B cell (primary cell): ENCODE results near the gene SYNGAP1. TPM values are rescaled to one million over a fixed set of nuclear protein-coding genes. Genes with fewer than 3 reads are reported as not detected.

Experiments
- ATAC-seq: fragments of 200-7000 bp; cut with Tn5 transposase; one replicate; pipeline ENCODE4 v1.10.0; 2021; ENCODE audit warnings: low read depth, mild to moderate bottlenecking, moderate number of reproducible peaks, moderate library complexity
- CTCF ChIA-PET: fragments of 350-600 bp; sonication (Branson Sonifier 250); formaldehyde crosslinking; loops from one replicate; lab custom pipeline; 2021; ENCODE audit warnings: antibody characterized with exemption, inconsistent platforms; lab: Charles Lee
- POLR2A ChIA-PET: fragments of 350-600 bp; sonication (Branson Sonifier 250); formaldehyde crosslinking; loops from one replicate; lab custom pipeline; 2021; ENCODE audit warnings: antibody characterized with exemption; lab: Charles Lee
- DNase-seq: peaks from one replicate; pipeline ENCODE4 v3.0.0; 2013
- H2AFZ ChIP-seq: 2 replicates; pipeline ENCODE4 v1.6.1; 2012; ENCODE audit warnings: mild to moderate bottlenecking, low read depth, low read length; ENCODE audit not compliant: insufficient read depth, poor library complexity, severe bottlenecking
- H3K27ac ChIP-seq, 2 donors: 1 replicate in 1 of 2; 2 replicates in 1 of 2; pipeline ENCODE4 v1.5.1; 2012 to 2013; ENCODE audit warnings: low read length in 2 of 2, mild to moderate bottlenecking in 2 of 2, moderate library complexity in 1 of 2
- H3K27me3 ChIP-seq, 4 experiments: fragments of 200-600 bp in 1 of 4; sonication (generic) in 1 of 4; replicated peaks in 1 of 4; 1 replicate in 2 of 4; 2 replicates in 2 of 4; pipeline versions ENCODE4 v1.6.1 to v1.7.0; 2013 to 2016; ENCODE audit warnings: low read length in 3 of 4, mild to moderate bottlenecking in 2 of 4, mixed read lengths in 1 of 4, moderate library complexity in 1 of 4; ENCODE audit not compliant: insufficient read depth in 4 of 4, control insufficient read depth in 3 of 4; ENCODE audit errors: control extremely low read depth in 1 of 4
- H3K36me3 ChIP-seq, 2 experiments: replicated peaks in 1 of 2; 1 replicate in 1 of 2; 2 replicates in 1 of 2; pipeline versions ENCODE4 v1.6.1 to v1.7.1; 2013; ENCODE audit warnings: low read length in 1 of 2; ENCODE audit not compliant: insufficient read depth in 2 of 2, control insufficient read depth in 1 of 2; ENCODE audit errors: control extremely low read depth in 1 of 2, extremely low read depth in 1 of 2
- H3K4me1 ChIP-seq, 2 donors: fragments of 200-600 bp in 1 of 2; sonication (generic) in 1 of 2; 1 replicate in 1 of 2; 2 replicates in 1 of 2; pipeline versions ENCODE4 v1.5.1 to v1.6.1; 2013 to 2017; ENCODE audit warnings: low read length in 2 of 2; ENCODE audit not compliant: control insufficient read depth in 2 of 2, insufficient read depth in 2 of 2
- H3K4me2 ChIP-seq: replicated peaks from 2 replicates; pipeline ENCODE3; 2012; ENCODE audit warnings: mild to moderate bottlenecking, low read depth, low read length; ENCODE audit not compliant: poor library complexity, severe bottlenecking
- H3K4me3 ChIP-seq, 5 experiments: fragments of 200-600 bp in 1 of 5; sonication (generic) in 1 of 5; 1 replicate in 3 of 5; 2 replicates in 2 of 5; pipeline versions ENCODE4 v1.5.1 to v1.7.0; 2011 to 2016; ENCODE audit warnings: low read length in 4 of 5, mild to moderate bottlenecking in 4 of 5, low read depth in 2 of 5, control low read depth in 1 of 5, moderate library complexity in 1 of 5; ENCODE audit not compliant: insufficient read depth in 1 of 5; ENCODE audit errors: control extremely low read depth in 1 of 5, extremely low read depth in 1 of 5
- H3K79me2 ChIP-seq: fragments of 200-600 bp; sonication (generic); one replicate; pipeline ENCODE4 v1.6.0; 2016; ENCODE audit warnings: low read length; ENCODE audit not compliant: control insufficient read depth, insufficient read depth
- H3K9ac ChIP-seq: fragments of 200-600 bp; sonication (generic); 2 replicates; pipeline ENCODE4 v1.6.1; 2017; ENCODE audit warnings: mild to moderate bottlenecking, low read length, moderate library complexity
- H3K9me3 ChIP-seq, 3 donors: one replicate each; pipeline versions ENCODE4 v1.6.1 to v1.7.1; 2013; ENCODE audit warnings: low read length in 2 of 3; ENCODE audit not compliant: control insufficient read depth in 2 of 3, insufficient read depth in 1 of 3; ENCODE audit errors: control extremely low read depth in 1 of 3
- H4K20me1 ChIP-seq: 2 replicates; pipeline ENCODE4 v1.6.0; 2012; ENCODE audit warnings: mild to moderate bottlenecking, low read length; ENCODE audit not compliant: insufficient read depth, control insufficient read depth, poor library complexity, severe bottlenecking
- H3K27ac Mint-ChIP-seq: one replicate; pipeline ENCODE4 v1.8.0; 2021; ENCODE audit warnings: mixed read lengths
- H3K27me3 Mint-ChIP-seq: one replicate; pipeline ENCODE4 v1.8.0; 2021; ENCODE audit warnings: mixed read lengths
- H3K4me1 Mint-ChIP-seq: one replicate; pipeline ENCODE4 v1.8.0; 2021; ENCODE audit warnings: mixed read lengths
- H3K4me3 Mint-ChIP-seq: one replicate; pipeline ENCODE4 v1.8.0; 2021; ENCODE audit warnings: mixed read lengths
- H3K9me3 Mint-ChIP-seq: one replicate; pipeline ENCODE4 v1.8.0; 2022; ENCODE audit warnings: mixed read lengths; ENCODE audit not compliant: insufficient read depth
- EZH2 ChIP-seq: IDR thresholded peaks from 2 replicates; pipeline ENCODE4 v1.6.1; 2012; ENCODE audit warnings: borderline replicate concordance, low read depth, mild to moderate bottlenecking, moderate library complexity, low read length; ENCODE audit not compliant: insufficient read depth, poor library complexity, severe bottlenecking
- WGBS: methylation state at CpG from one replicate; pipeline ENCODE4 v1.1.5; 2013; ENCODE audit warnings: missing lambda C conversion rate; ENCODE audit not compliant: insufficient coverage; 5-methylcytosine and 5-hydroxymethylcytosine counted together
- intact Hi-C: fragments of 100-400 bp; cut with micrococcal nuclease; formaldehyde crosslinking; loops from one replicate; pipeline ENCODE4 v1.10.0; 2022
- polyA plus RNA-seq: library from polyadenylated mRNA; depleted of rRNA; stranded (reverse); fragments of >200 nt; gene quantifications from 2 replicates; pipeline ENCODE4 v1.2.3, GENCODE V29; 2012
- total RNA-seq, 2 donors: library from RNA; stranded (reverse); fragments of 120-200 nt in 1 of 2; gene quantifications; 1 replicate in 1 of 2; 2 replicates in 1 of 2; pipeline versions ENCODE4 v1.2.3 to v1.2.4, GENCODE V29; 2013 to 2022
- TF ChIP-seq, protein P1 (sequence below): fragments of 200-600 bp; IDR thresholded peaks from one replicate; pipeline ENCODE4 v1.8.0; 2022; ENCODE audit warnings: antibody characterized with exemption, mild to moderate bottlenecking

Gene SYNGAP1
- total and polyA plus RNA-seq, 2 donors (not counting 1 experiment from before 2014, with no cell fraction given), result 18.6 to 43.0 TPM

DNA sequence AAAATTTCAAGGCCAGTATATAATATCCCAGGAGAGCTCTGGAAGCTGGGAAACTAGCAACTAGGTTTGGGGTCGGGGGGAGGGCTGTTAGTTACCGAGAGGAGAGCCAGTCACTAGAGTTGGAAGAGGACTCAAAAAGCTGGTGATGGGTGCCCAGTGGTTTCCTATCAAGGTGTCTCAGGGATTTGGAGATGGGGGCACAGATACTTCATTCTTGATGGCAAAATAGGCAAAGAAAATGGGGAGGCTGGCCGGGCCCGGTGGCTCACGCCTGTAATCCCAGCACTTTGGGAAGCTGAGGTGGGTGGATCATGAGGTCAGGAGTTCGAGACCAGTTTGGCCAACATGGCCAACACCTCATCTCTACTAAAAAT lies 8.2 kb upstream of the SYNGAP1 start:
- Mint-ChIP-seq H3K27ac (peak overlapping the region; percentile 89), H3K9me3 (no peaks in the 10 kb centered on the region), H3K27me3 (no peaks in the 10 kb centered on the region), H3K4me3 (peak overlapping the region; percentile 87), H3K4me1 (peaks cover 58% of the 10 kb centered on the region)
- H3K79me2 ChIP-seq, result peaks cover 36% of the 10 kb centered on the region
- TF ChIP-seq EZH2, result no peak
- TF ChIP-seq, protein P1, sequence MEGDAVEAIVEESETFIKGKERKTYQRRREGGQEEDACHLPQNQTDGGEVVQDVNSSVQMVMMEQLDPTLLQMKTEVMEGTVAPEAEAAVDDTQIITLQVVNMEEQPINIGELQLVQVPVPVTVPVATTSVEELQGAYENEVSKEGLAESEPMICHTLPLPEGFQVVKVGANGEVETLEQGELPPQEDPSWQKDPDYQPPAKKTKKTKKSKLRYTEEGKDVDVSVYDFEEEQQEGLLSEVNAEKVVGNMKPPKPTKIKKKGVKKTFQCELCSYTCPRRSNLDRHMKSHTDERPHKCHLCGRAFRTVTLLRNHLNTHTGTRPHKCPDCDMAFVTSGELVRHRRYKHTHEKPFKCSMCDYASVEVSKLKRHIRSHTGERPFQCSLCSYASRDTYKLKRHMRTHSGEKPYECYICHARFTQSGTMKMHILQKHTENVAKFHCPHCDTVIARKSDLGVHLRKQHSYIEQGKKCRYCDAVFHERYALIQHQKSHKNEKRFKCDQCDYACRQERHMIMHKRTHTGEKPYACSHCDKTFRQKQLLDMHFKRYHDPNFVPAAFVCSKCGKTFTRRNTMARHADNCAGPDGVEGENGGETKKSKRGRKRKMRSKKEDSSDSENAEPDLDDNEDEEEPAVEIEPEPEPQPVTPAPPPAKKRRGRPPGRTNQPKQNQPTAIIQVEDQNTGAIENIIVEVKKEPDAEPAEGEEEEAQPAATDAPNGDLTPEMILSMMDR, result no peak
- ChIA-PET CTCF (interaction anchor here (1.3 kb wide), 1 partner anchor 20 kb away, joined by 3 read pairs; the partner anchor contains the start of gene KIFC1), POLR2A (interaction anchor here (0.6 to 1.5 kb wide), 7 partner anchors 15 to 1811 kb away, joined by 3 to 11 read pairs (median 7); partner anchors contain the start of genes RPS18, RXRB, VPS52 and ZBTB9)
- no peak overlapping the region for H2AFZ ChIP-seq
- no peak for DNase-seq
- H3K4me3 ChIP-seq, result peak overlapping the region; percentile 71 to 85 (median 81)
- H3K9me3 ChIP-seq, result no peaks in the 10 kb centered on the region
- H3K4me2 ChIP-seq, result peak overlapping the region; percentile 97
- peaks cover 46 to 64% of the 10 kb centered on the region in 2 donors for H3K4me1 ChIP-seq
- 78% methylated on average over 6 of the region's 6 CpGs for WGBS
- intact Hi-C loops, result loop anchor here (2.0 kb wide), 1 partner anchor 113 kb away; the partner anchor contains the start of gene RGL2
- H3K36me3 ChIP-seq, result peaks cover 0 to 44% of the 10 kb centered on the region in 2 experiments
- peak overlapping the region; percentile 96 for H3K9ac ChIP-seq
- no peak for ATAC-seq
- peak overlapping the region; percentile 93 to 95 for H3K27ac ChIP-seq
- H3K27me3 ChIP-seq, result no peaks in the 10 kb centered on the region
- peaks cover 13% of the 10 kb centered on the region for H4K20me1 ChIP-seq
